GM23248 (cell line): ENCODE measurements around the gene CLCF1. TPM values are rescaled to one million over a fixed set of nuclear protein-coding genes. Genes with fewer than 3 reads are reported as not detected.

Source experiments
- DNase-seq: peaks from one replicate; pipeline ENCODE4 v3.0.0-alpha.2; 2015
- H2AFZ ChIP-seq: fragments of 200-600 bp; sonication (generic); 2 replicates; pipeline ENCODE4 v1.6.1; 2016; ENCODE audit warnings: antibody characterized with exemption
- H3F3A ChIP-seq: fragments of 200-600 bp; sonication (generic); 2 replicates; pipeline ENCODE4 v1.6.1; 2016; ENCODE audit warnings: mild to moderate bottlenecking, antibody characterized with exemption, mixed run types; ENCODE audit not compliant: insufficient read depth
- H3K27ac ChIP-seq: fragments of 200-600 bp; sonication (generic); 2 replicates; pipeline ENCODE4 v1.5.1; 2016; ENCODE audit warnings: mild to moderate bottlenecking
- H3K27me3 ChIP-seq: fragments of 200-600 bp; sonication (generic); replicated peaks from 2 replicates; pipeline ENCODE4 v1.6.1; 2016; ENCODE audit warnings: mild to moderate bottlenecking; ENCODE audit not compliant: insufficient read depth
- H3K36me3 ChIP-seq: fragments of 200-600 bp; sonication (generic); 2 replicates; pipeline ENCODE4 v1.6.1; 2016; ENCODE audit warnings: low read depth, mild to moderate bottlenecking
- H3K4me1 ChIP-seq: fragments of 200-600 bp; sonication (generic); 2 replicates; pipeline ENCODE4 v1.6.1; 2016; ENCODE audit warnings: mild to moderate bottlenecking; ENCODE audit not compliant: insufficient read depth
- H3K4me2 ChIP-seq: fragments of 200-600 bp; sonication (generic); one replicate; pipeline ENCODE4 v1.6.1; 2016; ENCODE audit warnings: mild to moderate bottlenecking; ENCODE audit not compliant: unreplicated experiment
- H3K4me3 ChIP-seq: fragments of 200-600 bp; sonication (generic); 2 replicates; pipeline ENCODE4 v1.5.1; 2016; ENCODE audit warnings: mild to moderate bottlenecking
- H3K79me2 ChIP-seq: fragments of 200-600 bp; sonication (generic); 2 replicates; pipeline ENCODE4 v1.6.1; 2016; ENCODE audit warnings: mild to moderate bottlenecking; ENCODE audit not compliant: insufficient read depth
- H3K9ac ChIP-seq: fragments of 200-600 bp; sonication (generic); 2 replicates; pipeline ENCODE4 v1.6.1; 2016; ENCODE audit warnings: mild to moderate bottlenecking
- H3K9me2 ChIP-seq: fragments of 200-600 bp; sonication (generic); 2 replicates; pipeline ENCODE4 v1.6.1; 2016; ENCODE audit warnings: mixed run types, mild to moderate bottlenecking, moderate library complexity; ENCODE audit not compliant: insufficient read depth
- H3K9me3 ChIP-seq: fragments of 200-600 bp; sonication (generic); one replicate; pipeline ENCODE4 v1.6.1; 2017; ENCODE audit warnings: low read depth
- H4K20me1 ChIP-seq: fragments of 200-600 bp; sonication (generic); 2 replicates; pipeline ENCODE4 v1.6.0; 2016; ENCODE audit not compliant: insufficient read depth
- EZH2 ChIP-seq: fragments of 200-600 bp; sonication (generic); IDR thresholded peaks from 2 replicates; pipeline ENCODE4 v1.6.1; 2018; ENCODE audit warnings: antibody characterized with exemption, mild to moderate bottlenecking; ENCODE audit not compliant: insufficient read depth, poor library complexity, severe bottlenecking
- EZH2phosphoT487 ChIP-seq: fragments of 200-600 bp; sonication (generic); IDR thresholded peaks from 2 replicates; pipeline ENCODE4 v1.6.1; 2018; ENCODE audit warnings: antibody characterized with exemption, moderate library complexity, mild to moderate bottlenecking, low read depth; ENCODE audit not compliant: insufficient read depth
- WGBS, 2 experiments: methylation state at CpG; one replicate each; pipeline ENCODE4 v1.1.6; 2015 to 2017; ENCODE audit warnings: low lambda C conversion rate in 2 of 2, low coverage in 1 of 2; ENCODE audit errors: missing lambda C conversion rate in 2 of 2; 5-methylcytosine and 5-hydroxymethylcytosine counted together
- in situ Hi-C: fragments of 300-500 bp; cut with MboI; formaldehyde crosslinking; loops from 2 replicates; pipeline ENCODE4 v1.15.0; 2020
- polyA plus RNA-seq: library from polyadenylated mRNA; unstranded; fragments of >200 nt; fragmentation: Nextera tagmentation; extraction: Ambion mirVana; gene quantifications from 2 replicates; pipeline ENCODE4 v1.2.1, GENCODE V29; 2016
- total RNA-seq: library from RNA; depleted of rRNA; stranded (reverse); fragments of >200 nt; shearing (Covaris generic); gene quantifications from 2 replicates; pipeline ENCODE4 v1.2.3, GENCODE V29; 2014

CLCF1 gene
- total and polyA plus RNA-seq, 2 experiments from 2014 or later: 20.0 to 39.1 TPM

DNA sequence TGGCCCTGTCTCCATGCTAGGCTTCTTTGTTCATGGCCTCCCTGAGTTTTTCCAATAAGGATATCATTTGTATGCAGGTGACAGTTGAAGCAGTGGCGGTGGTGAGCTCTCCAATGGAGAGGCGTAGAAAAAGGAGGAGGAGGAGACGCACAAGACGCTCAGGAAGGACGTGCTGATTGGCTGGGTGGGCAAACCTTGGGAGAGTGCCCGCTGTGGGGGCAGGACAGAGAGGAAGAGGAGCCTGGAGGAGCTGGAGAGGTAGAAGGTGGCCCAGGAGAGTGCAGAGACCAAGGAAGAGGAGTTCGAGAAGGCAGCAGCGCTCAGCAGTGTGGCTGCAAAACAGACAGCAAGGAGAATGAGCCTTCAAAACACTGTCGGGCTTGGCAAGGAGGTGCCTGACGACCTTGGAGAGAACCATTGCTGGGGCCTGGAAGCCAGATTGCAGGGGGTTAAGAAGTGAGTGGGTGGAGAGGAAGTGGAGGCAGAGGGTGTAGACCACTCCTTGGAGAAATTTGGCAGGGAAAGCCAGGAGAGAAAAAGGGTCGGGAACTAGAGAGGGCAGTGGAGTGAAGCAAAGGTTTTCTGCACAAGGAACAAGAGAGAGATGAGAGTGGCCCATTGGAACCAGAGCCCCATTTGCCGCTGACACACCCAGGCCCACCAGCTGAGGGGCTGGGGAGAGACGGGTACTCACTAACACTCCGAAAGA lies 7.5 kb downstream of the CLCF1 start:
- no peaks in the 10 kb centered on the region for H3K9me3 ChIP-seq
- H3K36me3 ChIP-seq: peaks cover 19% of the 10 kb centered on the region; the same call in 1 of the 2 replicates
- no peaks in the 10 kb centered on the region for H3K9me2 ChIP-seq
- 72 to 82% methylated on average over 14 of the region's 14 CpGs for WGBS, 2 experiments
- H2AFZ ChIP-seq: no peak overlapping the region
- 0 out of 2 replicates have a peak overlapping the region, but pooled peaks have one; percentile 36 for H3K4me3 ChIP-seq
- peak overlapping the region; percentile 62 for H3K27ac ChIP-seq
- peaks cover 62% of the 10 kb centered on the region for H3F3A ChIP-seq
- peaks cover 50% of the 10 kb centered on the region for H3K4me1 ChIP-seq
- H3K79me2 ChIP-seq: peaks cover 99% of the 10 kb centered on the region
- in situ Hi-C loops: no loop called here
- H4K20me1 ChIP-seq: peaks cover 23% of the 10 kb centered on the region
- TF ChIP-seq EZH2phosphoT487 (no peak), EZH2 (no peak)
- peak overlapping the region; percentile 69 for H3K4me2 ChIP-seq
- DNase-seq: no peak
- H3K9ac ChIP-seq: peak overlapping the region; percentile 62
- H3K27me3 ChIP-seq: no peaks in the 10 kb centered on the region

DNA sequence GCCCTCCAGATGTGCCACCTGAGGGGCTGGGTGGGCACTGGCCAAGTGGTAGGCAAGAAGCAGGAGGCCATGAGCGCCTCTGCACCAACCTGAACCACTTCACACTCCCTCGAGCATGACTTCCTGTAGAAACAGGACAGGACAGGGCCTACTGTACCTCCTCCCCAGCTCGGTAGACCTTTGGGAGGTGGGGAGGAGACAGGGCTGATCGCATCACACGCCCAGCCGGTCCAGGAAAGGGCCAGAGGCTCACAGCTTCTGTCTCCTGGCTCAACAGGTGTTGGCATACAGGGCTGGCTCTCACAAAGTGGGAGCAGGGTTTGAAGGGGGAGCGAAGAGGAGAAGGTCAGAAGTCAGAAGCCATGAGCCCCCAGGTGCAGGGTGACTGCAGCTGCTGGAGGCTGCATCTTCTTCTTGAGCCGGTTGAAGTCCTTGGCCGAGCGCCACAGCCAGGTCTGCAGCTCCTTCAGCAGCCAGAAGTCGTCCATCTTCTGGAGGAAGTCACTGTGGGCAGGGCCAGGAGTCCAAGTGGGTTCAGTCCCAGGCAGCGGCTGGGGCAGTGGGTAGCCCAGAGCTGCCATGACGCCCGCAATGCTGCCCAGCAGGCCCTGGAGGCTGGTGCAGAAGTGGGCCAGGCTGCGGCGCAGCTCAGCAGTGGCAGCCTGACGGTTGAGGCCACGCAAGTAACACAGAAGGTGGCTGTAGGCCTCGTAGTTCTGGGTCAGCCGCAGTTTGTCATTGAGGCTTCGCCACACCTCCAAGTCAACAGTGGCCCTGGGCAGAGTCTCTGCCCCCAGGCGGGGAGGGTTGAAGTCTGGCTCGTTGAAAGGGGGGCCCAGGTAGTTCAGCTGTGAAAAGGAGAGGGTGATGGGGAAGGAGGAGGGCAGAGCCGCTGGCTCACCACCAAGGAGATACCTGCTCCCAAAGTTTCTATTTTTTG lies 8.3 kb downstream of the CLCF1 start:
- 93 to 95% methylated on average over 24 of the region's 24 CpGs for WGBS, 2 experiments
- Histone ChIP-seq H3K36me3 (peaks cover 19% of the 10 kb centered on the region; the same call in 1 of the 2 replicates), H3K79me2 (peaks cover 96% of the 10 kb centered on the region), H3K9me3 (no peaks in the 10 kb centered on the region), H3K27ac (no peak overlapping the region), H2AFZ (no peak overlapping the region), H3K4me3 (no peak overlapping the region), H3K9me2 (no peaks in the 10 kb centered on the region), H4K20me1 (peaks cover 23% of the 10 kb centered on the region), H3K27me3 (no peaks in the 10 kb centered on the region), H3K4me2 (no peak overlapping the region), H3K4me1 (peaks cover 42% of the 10 kb centered on the region), H3F3A (peaks cover 68% of the 10 kb centered on the region), H3K9ac (no peak overlapping the region)
- in situ Hi-C loops: no loop called here
- no peak for DNase-seq
- TF ChIP-seq EZH2 (no peak), EZH2phosphoT487 (no peak)

DNA sequence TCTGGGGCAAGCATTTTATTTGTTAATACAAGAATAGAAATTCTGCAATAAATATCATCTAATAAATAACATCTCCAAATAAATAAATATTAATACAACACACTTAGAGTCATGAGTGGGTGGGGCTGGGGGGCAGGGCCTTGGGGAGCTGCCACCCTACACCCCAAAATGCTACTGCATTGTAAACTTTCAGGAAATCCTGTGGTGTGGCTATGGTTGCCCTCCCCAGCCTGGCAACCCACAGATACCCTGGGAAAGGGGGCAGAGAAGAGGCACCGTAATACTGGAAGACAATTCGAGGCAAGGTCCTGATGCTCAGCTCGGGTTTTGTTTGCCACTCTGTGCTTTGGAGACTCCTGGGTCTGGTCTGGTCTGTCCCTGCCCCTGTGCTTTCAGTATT lies 9.2 kb downstream of the CLCF1 start:
- in situ Hi-C loops: no loop called here
- WGBS, 2 experiments: 96 to 100% methylated on average over 3 of the region's 3 CpGs

More for the DNA sequence above, 9.2 kb downstream of the CLCF1 start:
- H3K79me2 ChIP-seq: peaks cover 92% of the 10 kb centered on the region
- H3K27ac ChIP-seq: no peak overlapping the region
- peaks cover 71% of the 10 kb centered on the region for H3F3A ChIP-seq
- DNase-seq: no peak
- peaks cover 16% of the 10 kb centered on the region; the same call in 1 of the 2 replicates for H4K20me1 ChIP-seq
- H3K9ac ChIP-seq: no peak overlapping the region
- no peaks in the 10 kb centered on the region for H3K9me2 ChIP-seq
- H3K4me3 ChIP-seq: no peak overlapping the region
- no peak overlapping the region for H3K4me2 ChIP-seq
- H3K36me3 ChIP-seq: peaks cover 16% of the 10 kb centered on the region; the same call in 1 of the 2 replicates
- H3K4me1 ChIP-seq: peaks cover 34% of the 10 kb centered on the region
- no peaks in the 10 kb centered on the region for H3K27me3 ChIP-seq
- no peak overlapping the region for H2AFZ ChIP-seq
- no peak for TF ChIP-seq EZH2phosphoT487
- no peak for TF ChIP-seq EZH2
- no peaks in the 10 kb centered on the region for H3K9me3 ChIP-seq
